Measurements from ENCODE around the gene PIP5K1C. TPM values are rescaled to one million over a fixed set of nuclear protein-coding genes. Genes with fewer than 3 reads are reported as not detected.

The PIP5K1C gene
- total RNA-seq, 2 experiments from 2014 or later, result 18.9 to 23.5 TPM

DNA sequence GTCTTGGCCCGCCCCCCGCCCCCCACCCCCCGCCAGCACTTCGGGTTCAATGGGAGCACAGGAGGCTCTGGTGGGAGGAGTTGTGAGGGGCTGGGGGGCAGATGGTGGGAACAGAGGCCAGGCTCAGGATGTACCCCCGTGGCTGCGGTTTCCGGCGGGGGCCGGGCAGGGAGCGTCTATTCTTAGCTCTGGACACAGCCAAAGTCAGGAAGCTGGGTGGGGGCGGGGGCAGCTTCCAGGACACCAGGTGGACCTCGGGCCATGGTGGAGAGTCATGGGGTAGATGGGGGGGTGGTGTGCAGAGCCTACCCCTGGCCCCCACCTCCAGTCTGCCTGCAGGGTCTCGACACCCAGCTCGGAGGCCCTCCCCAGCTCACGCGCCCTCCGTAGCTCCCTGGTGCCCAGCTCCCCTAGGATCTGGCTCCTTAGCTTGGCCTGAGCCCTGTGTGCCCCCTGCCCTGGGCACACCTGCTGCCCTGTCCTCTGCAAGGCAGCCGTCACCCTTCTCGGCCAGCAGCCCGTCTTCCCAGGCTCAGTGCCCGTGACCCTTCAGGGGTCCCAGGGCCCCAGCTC lies 91.4 kb downstream of the PIP5K1C start:
- no peak for DNase-seq
- Mint-ChIP-seq H3K4me3 (no peak overlapping the region), H3K36me3 (peaks cover 4% of the 10 kb centered on the region), H3K27ac (peak overlapping the region; percentile 54), H3K27me3 (no peaks in the 10 kb centered on the region), H3K4me1 (peaks cover 10% of the 10 kb centered on the region), H3K9me3 (no peaks in the 10 kb centered on the region)
- POLR2A ChIA-PET, result interaction anchor here (0.6 to 0.7 kb wide), 2 partner anchors 18 to 51 kb away, joined by 3 to 4 read pairs; partner anchors contain the start of genes CACTIN and MFSD12
- no peak for ATAC-seq (ENCODE audit: low read depth)

DNA sequence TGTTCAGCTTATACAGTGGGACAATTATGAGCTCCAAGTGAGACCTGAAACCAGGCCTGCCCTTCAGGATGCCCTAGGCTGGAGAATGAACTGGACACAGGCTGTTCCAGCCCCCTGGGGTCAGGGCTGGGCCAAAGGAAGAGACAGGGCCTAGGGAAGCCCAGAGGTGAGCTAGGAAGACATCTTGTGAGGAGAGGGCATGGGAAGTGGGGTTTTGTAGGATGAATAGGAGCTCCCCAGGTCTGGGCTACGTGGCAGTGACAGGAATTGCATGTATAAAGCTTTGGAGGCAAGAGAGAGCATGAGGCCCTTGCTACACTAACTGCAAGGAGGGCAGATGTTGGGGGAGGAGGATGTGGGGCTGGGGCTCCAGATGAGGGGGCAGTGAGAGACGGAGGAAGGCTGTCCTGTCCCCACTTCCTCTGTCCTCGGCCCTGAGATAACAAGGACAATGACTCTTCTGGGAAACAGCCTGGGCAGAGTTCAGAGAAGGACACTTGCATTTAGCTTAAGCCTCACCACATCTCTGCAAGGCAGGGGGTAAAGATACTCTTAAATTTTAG lies 92.1 kb downstream of the PIP5K1C start:
- ATAC-seq (ENCODE audit: low read depth) (no peak), DNase-seq (no peak)
- POLR2A ChIA-PET, result interaction anchor here (0.7 kb wide), 1 partner anchor 19 kb away, joined by 4 read pairs; the partner anchor contains the start of gene CACTIN
- Mint-ChIP-seq H3K27ac (peak overlapping the region; percentile 65), H3K4me3 (peak overlapping the region; percentile 18), H3K27me3 (no peaks in the 10 kb centered on the region), H3K4me1 (peaks cover 10% of the 10 kb centered on the region), H3K9me3 (no peaks in the 10 kb centered on the region), H3K36me3 (peaks cover 4% of the 10 kb centered on the region)

DNA sequence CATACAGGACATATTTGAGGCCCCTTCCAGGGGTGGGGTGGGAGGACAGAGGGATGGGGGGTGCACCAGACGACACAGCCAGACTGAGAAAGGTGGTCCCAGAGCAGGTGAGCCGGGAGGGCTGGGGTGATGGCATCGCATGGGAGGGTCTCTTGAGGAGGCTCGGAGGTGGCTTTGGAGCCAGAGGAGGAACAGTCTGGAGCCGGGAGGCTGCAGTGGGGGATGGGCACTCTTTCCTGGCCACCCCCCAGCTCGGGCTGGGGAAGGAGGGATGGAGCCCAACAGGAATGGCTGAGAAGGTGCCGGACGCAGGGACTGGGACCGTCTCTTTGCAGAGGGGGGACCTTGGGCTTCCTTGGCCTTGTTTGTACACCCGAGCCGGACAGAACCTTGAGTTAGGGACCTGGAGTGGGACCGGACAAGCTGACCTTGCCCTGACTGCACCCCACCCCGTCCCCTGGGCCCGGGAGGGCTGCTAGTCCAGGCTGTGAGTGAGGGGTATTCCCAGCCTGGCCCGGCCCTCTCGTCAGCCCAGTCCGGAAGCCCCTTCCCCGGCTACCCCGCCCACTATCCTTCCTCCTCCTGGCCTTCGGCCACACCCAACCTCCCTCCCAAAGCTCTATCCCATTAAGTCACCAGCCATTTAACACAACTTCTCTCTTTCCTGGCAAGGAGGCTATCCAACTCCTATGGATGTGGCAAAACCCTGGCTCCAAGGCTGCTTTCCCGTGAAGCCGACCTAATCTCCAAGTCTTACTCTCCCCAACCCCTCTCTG lies 92.8 kb downstream of the PIP5K1C start:
- H3K27ac Mint-ChIP-seq, result no peak overlapping the region
- peak overlapping the region; percentile 18 for H3K4me3 Mint-ChIP-seq
- peaks cover 4% of the 10 kb centered on the region for H3K36me3 Mint-ChIP-seq

DNA sequence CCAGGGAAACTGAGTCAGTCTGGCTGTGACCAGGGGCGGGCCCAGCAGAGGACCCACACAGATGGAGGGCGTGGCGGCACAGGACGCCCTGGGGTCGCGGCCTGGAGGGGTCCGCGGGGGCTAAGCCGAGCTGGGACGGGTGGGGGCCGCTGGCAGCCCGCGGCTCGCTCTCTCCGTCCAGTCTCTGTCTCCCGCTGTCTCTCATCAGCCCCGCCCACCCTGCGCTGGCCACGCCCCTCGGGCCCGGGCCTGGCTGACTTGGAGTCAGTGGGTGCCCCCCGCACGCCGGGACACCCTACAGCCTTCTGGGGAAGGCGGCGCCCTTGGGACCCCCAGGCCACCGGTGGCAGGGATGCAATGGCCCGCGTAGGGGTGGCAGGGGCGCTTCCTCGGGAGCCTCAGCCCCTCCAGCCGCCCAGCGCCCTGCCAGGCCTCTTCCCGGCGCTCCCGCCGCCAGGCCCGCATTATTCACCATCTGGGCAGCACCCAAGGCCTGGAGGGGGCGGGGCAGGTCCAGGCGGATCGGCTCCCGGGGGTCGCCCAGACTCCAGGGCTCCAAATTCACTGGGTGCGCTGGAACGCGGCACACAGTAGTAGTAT lies 93.5 kb downstream of the PIP5K1C start, which contains the start of gene TBXA2R:
Gene TBXA2R, minus strand, starts transcription at position 186 of the 600 bp plus-strand sequence. CDS start 6,241 bp downstream, outside the sequence.
- H3K27ac Mint-ChIP-seq, result no peak within 1 kb of the TSS

More for the DNA sequence above, 92.8 kb downstream of the PIP5K1C start:
- Mint-ChIP-seq H3K9me3 (no peaks in the 10 kb centered on the region), H3K27me3 (no peaks in the 10 kb centered on the region), H3K4me1 (peaks cover 10% of the 10 kb centered on the region)
- no peak for ATAC-seq (ENCODE audit: low read depth)
- no peak for DNase-seq
- POLR2A ChIA-PET, result no interaction called here

DNA sequence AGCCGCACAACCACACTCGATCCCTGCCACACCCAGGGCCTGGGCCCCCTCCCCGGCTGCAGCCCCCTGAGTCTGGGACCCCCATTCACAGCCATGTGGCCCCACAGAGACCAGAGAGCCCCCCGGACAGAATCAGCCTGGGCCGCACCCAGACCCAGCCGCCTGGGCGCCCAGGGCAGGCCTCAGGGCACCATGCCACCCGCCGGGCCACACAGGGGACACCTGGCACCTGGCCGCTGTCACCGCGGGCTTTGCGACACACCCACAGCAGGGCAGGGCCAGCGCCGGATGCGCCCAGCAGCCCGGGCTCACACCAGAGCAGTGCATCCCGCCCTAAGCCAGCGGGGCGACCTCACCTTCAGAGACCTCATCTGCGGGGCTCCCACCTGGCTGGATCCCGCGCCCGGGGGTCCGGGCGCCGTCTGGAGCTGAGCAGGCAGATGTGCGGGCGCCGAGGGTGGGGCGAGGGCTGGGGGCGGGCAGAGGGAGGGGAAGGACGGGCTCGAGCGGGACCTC lies 94.0 kb downstream of the PIP5K1C start:
- H3K27ac Mint-ChIP-seq, result no peak overlapping the region
- no peak overlapping the region for H3K4me3 Mint-ChIP-seq
- H3K4me1 Mint-ChIP-seq, result peaks cover 10% of the 10 kb centered on the region
- H3K27me3 Mint-ChIP-seq, result no peaks in the 10 kb centered on the region
- POLR2A ChIA-PET, result no interaction called here
- ATAC-seq (ENCODE audit: low read depth) (peak; percentile 40), DNase-seq (peak; percentile 65)
- no peaks in the 10 kb centered on the region for H3K9me3 Mint-ChIP-seq
- H3K36me3 Mint-ChIP-seq, result no peaks in the 10 kb centered on the region

More for the DNA sequence above, 93.5 kb downstream of the PIP5K1C start, which contains the start of gene TBXA2R:
- Mint-ChIP-seq H3K4me3 (peak within 1 kb of the TSS; percentile 43), H3K9me3 (no peaks in the 10 kb centered on the region), H3K27me3 (no peaks in the 10 kb centered on the region), H3K36me3 (peaks cover under 1% of the 10 kb centered on the region), H3K4me1 (peaks cover 10% of the 10 kb centered on the region)
- ATAC-seq (ENCODE audit: low read depth) (peak; percentile 24), DNase-seq (peak; percentile 77)
- POLR2A ChIA-PET, result no interaction called here

DNA sequence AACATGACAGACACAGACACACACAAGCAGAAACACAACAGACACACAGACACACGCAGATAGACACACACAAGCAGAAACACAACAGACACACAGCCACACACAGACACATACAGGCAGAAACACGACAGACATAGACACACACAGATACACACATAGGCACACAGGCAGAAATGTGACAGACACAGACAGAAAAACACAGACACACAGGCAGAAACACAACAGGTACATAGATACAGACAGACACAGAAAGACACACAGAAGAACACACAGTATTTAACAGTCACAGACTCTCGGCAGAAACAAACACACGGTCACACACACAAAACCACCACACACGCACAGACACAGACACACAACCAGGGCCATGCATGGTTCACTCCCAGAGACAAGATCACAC lies 94.5 kb downstream of the PIP5K1C start:
- DNase-seq, result no peak
- H3K27me3 Mint-ChIP-seq, result no peaks in the 10 kb centered on the region
- H3K27ac Mint-ChIP-seq, result no peak overlapping the region
- H3K36me3 Mint-ChIP-seq, result no peaks in the 10 kb centered on the region
- ATAC-seq (ENCODE audit: low read depth), result no peak
- peaks cover 10% of the 10 kb centered on the region for H3K4me1 Mint-ChIP-seq
- no peaks in the 10 kb centered on the region for H3K9me3 Mint-ChIP-seq
- POLR2A ChIA-PET, result no interaction called here
- H3K4me3 Mint-ChIP-seq, result no peak overlapping the region

DNA sequence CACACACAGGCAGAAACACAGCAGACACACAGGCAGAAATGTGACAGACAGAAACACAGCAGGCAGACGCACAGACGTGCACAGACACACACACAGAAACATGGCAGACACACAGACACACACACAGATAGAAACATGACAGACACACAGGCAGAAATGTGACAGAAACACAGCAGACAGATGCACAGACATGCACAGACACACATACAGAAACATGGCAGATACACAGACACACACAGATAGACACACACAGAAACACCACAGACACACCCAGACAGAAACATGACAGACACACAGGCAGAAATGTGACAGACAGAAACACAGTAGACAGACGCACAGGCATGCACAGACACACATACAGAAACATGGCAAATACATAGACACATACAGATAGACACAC lies 94.9 kb downstream of the PIP5K1C start:
- no peak overlapping the region for H3K27ac Mint-ChIP-seq
- no peaks in the 10 kb centered on the region for H3K9me3 Mint-ChIP-seq
- H3K4me1 Mint-ChIP-seq, result peaks cover 10% of the 10 kb centered on the region
- no peaks in the 10 kb centered on the region for H3K27me3 Mint-ChIP-seq
- H3K36me3 Mint-ChIP-seq, result no peaks in the 10 kb centered on the region
- DNase-seq, result no peak
- no peak for ATAC-seq (ENCODE audit: low read depth)
- no peak overlapping the region for H3K4me3 Mint-ChIP-seq
- POLR2A ChIA-PET, result interaction anchor here (1.0 to 1.2 kb wide), 2 partner anchors 16 to 48 kb away, joined by 4 to 5 read pairs; partner anchors contain the start of gene MFSD12

DNA sequence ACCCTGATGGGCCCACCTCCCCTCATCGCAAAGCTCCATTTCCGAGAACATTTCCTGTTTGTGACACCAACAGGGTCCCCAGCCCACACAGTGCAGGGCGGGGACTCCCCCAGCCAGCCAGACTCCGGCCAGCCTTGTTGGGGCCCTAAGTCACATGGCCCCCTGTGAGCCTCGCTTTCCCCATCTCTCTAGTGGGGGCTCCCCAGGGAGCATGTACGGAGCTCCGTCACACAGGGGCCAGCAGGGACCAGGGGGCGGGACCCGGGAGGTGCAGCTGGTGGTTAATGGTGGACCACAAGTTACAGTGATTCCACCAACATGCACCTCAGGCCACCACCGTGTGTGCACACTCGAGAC lies 95.3 kb downstream of the PIP5K1C start:
- ATAC-seq (ENCODE audit: low read depth), result peak; percentile 65
- Mint-ChIP-seq H3K27me3 (no peaks in the 10 kb centered on the region), H3K9me3 (no peaks in the 10 kb centered on the region), H3K36me3 (no peaks in the 10 kb centered on the region), H3K4me3 (no peak overlapping the region), H3K27ac (no peak overlapping the region), H3K4me1 (peaks cover 10% of the 10 kb centered on the region)
- peak; percentile 64 for DNase-seq
- POLR2A ChIA-PET, result interaction anchor here (1.0 to 1.2 kb wide), 2 partner anchors 16 to 47 kb away, joined by 4 to 5 read pairs; partner anchors contain the start of gene MFSD12

DNA sequence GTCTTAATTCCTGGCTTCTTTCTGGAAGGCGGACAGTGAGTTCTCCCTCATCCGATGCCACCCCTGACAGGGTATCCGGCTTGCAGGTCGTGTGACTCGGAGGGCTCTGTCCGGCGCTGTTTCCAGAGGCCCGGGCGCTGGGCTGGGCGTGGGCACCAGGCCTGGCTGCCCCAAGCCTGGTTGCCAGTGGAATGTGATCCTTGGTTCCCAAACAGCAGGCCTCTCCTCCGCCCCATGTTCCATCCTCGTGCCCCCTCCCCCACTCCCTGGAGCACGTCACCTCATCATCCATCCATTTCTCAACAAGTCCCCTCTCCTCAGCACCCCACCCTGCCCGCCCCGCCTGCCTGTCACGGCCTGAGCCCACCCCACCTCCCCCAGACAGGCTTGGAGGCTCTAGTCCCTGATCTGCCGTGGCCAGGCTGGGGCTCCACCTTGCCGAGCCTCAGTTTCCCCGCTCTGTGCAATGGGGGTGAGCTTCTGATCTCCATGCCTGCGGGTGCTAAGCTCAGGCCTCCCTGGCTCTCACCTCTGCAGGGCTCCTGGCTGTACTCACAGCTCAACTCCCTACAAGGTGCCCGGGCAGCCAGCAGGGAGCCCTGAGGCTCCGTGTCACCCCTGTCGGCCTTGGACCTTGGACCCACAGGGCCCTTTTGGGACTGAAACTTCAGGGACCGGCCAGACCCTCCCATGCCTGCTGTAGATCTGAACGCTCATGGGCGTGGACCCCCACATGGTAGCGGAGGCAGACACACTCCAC lies 95.9 kb downstream of the PIP5K1C start:
- DNase-seq (no peak), ATAC-seq (ENCODE audit: low read depth) (peak; percentile 16)
- H3K4me3 Mint-ChIP-seq, result no peak overlapping the region
- POLR2A ChIA-PET, result interaction anchor here (1.0 to 1.2 kb wide), 2 partner anchors 17 to 47 kb away, joined by 4 to 5 read pairs; partner anchors contain the start of gene MFSD12
- H3K27me3 Mint-ChIP-seq, result no peaks in the 10 kb centered on the region
- H3K27ac Mint-ChIP-seq, result peak overlapping the region; percentile 45
- peaks cover 10% of the 10 kb centered on the region for H3K4me1 Mint-ChIP-seq
- H3K36me3 Mint-ChIP-seq, result no peaks in the 10 kb centered on the region
- no peaks in the 10 kb centered on the region for H3K9me3 Mint-ChIP-seq

DNA sequence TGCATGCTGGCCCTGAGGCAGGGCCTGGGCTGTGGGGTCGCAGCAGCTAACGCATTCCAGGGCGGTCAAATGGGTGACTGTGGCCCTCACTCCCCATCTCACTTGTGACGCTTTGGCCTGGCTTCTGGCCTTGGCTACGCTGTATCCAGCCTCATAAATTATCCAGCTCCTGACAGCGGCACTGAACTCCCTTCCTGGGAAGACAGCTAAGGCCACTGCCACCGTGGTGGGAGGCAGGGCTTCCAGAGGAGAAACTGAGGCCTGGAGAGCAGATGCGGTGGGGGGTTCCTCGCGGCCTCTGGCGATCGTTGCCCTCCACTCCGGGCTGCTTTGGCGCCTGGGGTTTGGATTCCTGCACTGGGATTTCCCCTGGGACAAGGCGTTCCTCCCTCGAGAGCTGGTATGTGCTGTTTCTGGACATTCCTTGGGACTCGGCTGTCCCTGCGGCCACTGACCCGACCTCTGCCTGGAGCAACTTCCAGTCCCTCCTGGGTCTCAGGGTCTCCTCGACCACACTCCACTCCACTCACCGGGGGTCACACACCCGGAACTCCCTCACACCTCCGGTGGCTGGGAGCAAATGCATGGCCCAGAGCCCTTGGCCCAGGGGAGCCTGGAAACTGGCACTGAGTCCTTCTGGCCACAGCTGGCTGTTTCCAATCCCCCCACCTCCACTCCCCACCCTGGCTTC lies 97.0 kb downstream of the PIP5K1C start:
- DNase-seq, result no peak
- Mint-ChIP-seq H3K4me3 (no peak overlapping the region), H3K27ac (no peak overlapping the region), H3K27me3 (no peaks in the 10 kb centered on the region), H3K36me3 (no peaks in the 10 kb centered on the region), H3K9me3 (no peaks in the 10 kb centered on the region), H3K4me1 (peaks cover 8% of the 10 kb centered on the region)
- ATAC-seq (ENCODE audit: low read depth), result no peak
- POLR2A ChIA-PET, result no interaction called here

DNA sequence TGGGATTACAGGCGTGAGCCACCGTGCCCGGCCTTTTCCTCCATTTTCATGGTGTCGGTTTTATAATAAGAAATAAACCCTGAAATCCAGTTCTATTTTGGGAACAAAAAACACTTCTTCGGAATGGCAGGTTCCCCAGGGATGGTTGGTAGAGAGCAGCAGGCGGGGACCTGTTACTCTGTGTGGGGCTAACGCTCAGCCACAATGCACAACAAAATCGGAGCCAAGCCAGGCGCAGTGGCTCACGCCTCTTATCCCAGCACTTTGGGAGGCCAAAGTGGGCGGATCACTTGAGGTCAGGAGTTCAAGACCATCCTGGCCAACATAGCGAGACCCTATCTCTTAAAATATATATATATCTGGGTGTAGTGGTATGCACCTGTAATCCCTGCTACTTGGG lies 99.2 kb downstream of the PIP5K1C start:
- H3K9me3 Mint-ChIP-seq, result no peaks in the 10 kb centered on the region
- no peaks in the 10 kb centered on the region for H3K4me1 Mint-ChIP-seq
- POLR2A ChIA-PET, result interaction anchor here (0.7 kb wide), 1 partner anchor 317 kb away, joined by 5 read pairs; no protein-coding TSS in a partner anchor
- no peak overlapping the region for H3K4me3 Mint-ChIP-seq
- no peak overlapping the region for H3K27ac Mint-ChIP-seq
- no peaks in the 10 kb centered on the region for H3K36me3 Mint-ChIP-seq
- ATAC-seq (ENCODE audit: low read depth) (no peak), DNase-seq (no peak)
- H3K27me3 Mint-ChIP-seq, result no peaks in the 10 kb centered on the region

DNA sequence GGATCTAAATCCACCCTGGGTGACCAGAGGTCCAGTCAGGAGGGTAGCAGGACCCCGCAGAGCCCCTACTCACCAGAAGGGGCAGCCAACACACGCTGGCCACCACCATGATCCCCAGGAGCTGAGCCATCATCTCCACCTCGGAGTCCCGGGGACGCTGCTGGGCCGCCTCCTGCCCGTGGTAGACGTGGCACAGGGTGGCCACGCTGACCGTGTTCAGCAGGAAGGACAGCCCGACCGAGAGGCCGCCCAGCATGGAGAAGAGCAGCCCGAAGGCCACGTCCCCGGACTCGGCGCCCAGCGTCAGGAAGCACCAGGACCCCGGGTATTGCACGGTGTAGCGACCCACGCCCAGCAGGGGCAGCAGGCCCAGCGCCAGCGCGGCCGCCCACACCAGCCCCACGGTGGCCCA lies 100.5 kb downstream of the PIP5K1C start:
- ATAC-seq (ENCODE audit: low read depth) (no peak), DNase-seq (no peak)
- Mint-ChIP-seq H3K4me3 (no peak overlapping the region), H3K9me3 (no peaks in the 10 kb centered on the region), H3K27me3 (no peaks in the 10 kb centered on the region), H3K4me1 (no peaks in the 10 kb centered on the region), H3K36me3 (no peaks in the 10 kb centered on the region), H3K27ac (no peak overlapping the region)
- POLR2A ChIA-PET, result no interaction called here
